Prostate gland (tissue), 2 donors: ENCODE results near the gene MSX1. TPM values are rescaled to one million over a fixed set of nuclear protein-coding genes. Genes with fewer than 3 reads are reported as not detected.

Source experiments
- DNase-seq: peaks from one replicate; pipeline ENCODE4 v3.0.0-alpha.2; 2019; ENCODE audit warnings: low spot score
- H3K27ac ChIP-seq, 2 donors: fragments of 200-600 bp; sonication (generic); 2 replicates each; pipeline ENCODE4 v1.5.1; 2017 to 2019
- H3K27me3 ChIP-seq: fragments of 200-600 bp; sonication (generic); replicated peaks from 2 replicates; pipeline ENCODE4 v1.5.1; 2019; ENCODE audit not compliant: insufficient read depth
- H3K36me3 ChIP-seq, 2 donors: fragments of 200-600 bp; sonication (generic); 1 replicate in 1 of 2; 2 replicates in 1 of 2; pipeline versions ENCODE4 v1.5.1 to v1.8.1; 2017 to 2019
- H3K4me1 ChIP-seq: fragments of 200-600 bp; sonication (generic); replicated peaks from 2 replicates; pipeline ENCODE4 v1.5.1; 2019
- H3K4me3 ChIP-seq, 2 donors: fragments of 200-600 bp; sonication (generic); 2 replicates each; pipeline ENCODE4 v1.5.1; 2017 to 2019
- H3K9me3 ChIP-seq: fragments of 200-600 bp; sonication (generic); 2 replicates; pipeline ENCODE4 v1.5.1; 2017
- CTCF ChIP-seq, 4 experiments: fragments of 200-600 bp in 2 of 4; fragments of 450-650 bp in 2 of 4; sonication (generic) in 2 of 4; IDR thresholded peaks; 1 replicate in 3 of 4; 2 replicates in 1 of 4; pipeline ENCODE4 v1.5.1; 2016 to 2019; ENCODE audit warnings: antibody characterized with exemption in 4 of 4, mild to moderate bottlenecking in 2 of 4, moderate library complexity in 2 of 4
- POLR2A ChIP-seq: fragments of 450-650 bp; IDR thresholded peaks from one replicate; pipeline ENCODE4 v1.6.1; 2016; ENCODE audit warnings: antibody characterized with exemption, mild to moderate bottlenecking
- POLR2AphosphoS5 ChIP-seq: sonication (generic); formaldehyde crosslinking; IDR thresholded peaks from one replicate; pipeline ENCODE4 v1.6.1; 2017; ENCODE audit warnings: antibody characterized with exemption
- WGBS: methylation state at CpG from one replicate; pipeline ENCODE4 v1.1.5; 2018; 5-methylcytosine and 5-hydroxymethylcytosine counted together
- intact Hi-C: fragments of 100-400 bp; cut with DNase I; formaldehyde crosslinking; loops from one replicate; pipeline ENCODE4 v1.14.2; 2022
- total RNA-seq, 2 donors: library from RNA; depleted of rRNA; stranded (reverse); fragments of >200 nt; gene quantifications; one replicate each; pipeline ENCODE4 v1.1.0, GENCODE V29; 2016

The MSX1 gene
- total RNA-seq, 2 donors from 2014 or later, result 2.2 to 4.2 TPM

- Histone ChIP-seq H3K27ac (no peak overlapping the region), H3K27me3 (peaks cover 68% of the 10 kb centered on the region), H3K9me3 (no peaks in the 10 kb centered on the region), H3K4me1 (no peaks in the 10 kb centered on the region), H3K36me3 (no peaks in the 10 kb centered on the region), H3K4me3 (no peak overlapping the region)
- 25% methylated on average over 27 of the region's 41 CpGs for WGBS
- intact Hi-C loops, result no loop called here
- no peak for DNase-seq
- no peak for TF ChIP-seq CTCF (IDR thresholded peaks at IDR 0.05)
- TF ChIP-seq POLR2AphosphoS5, result no peak
- no peak for TF ChIP-seq POLR2A
Observed at GRCh38 chr4:4866866-4867374, 7.5 kb downstream of the MSX1 start.

GRCh38 chr4:4867375-4868039, 8.0 kb downstream of the MSX1 start:
- TF ChIP-seq CTCF (IDR thresholded peaks at IDR 0.05), result no peak
- no peak for TF ChIP-seq POLR2A
- H3K4me1 ChIP-seq, result no peaks in the 10 kb centered on the region
- no peaks in the 10 kb centered on the region for H3K36me3 ChIP-seq
- intact Hi-C loops, result no loop called here
- no peak overlapping the region for H3K27ac ChIP-seq
- peaks cover 73% of the 10 kb centered on the region for H3K27me3 ChIP-seq
- H3K9me3 ChIP-seq, result no peaks in the 10 kb centered on the region
- no peak overlapping the region for H3K4me3 ChIP-seq
- no peak for DNase-seq
- 29% methylated on average over 36 of the region's 36 CpGs for WGBS

GRCh38 chr4:4868040-4868757, 8.7 kb downstream of the MSX1 start:
- Histone ChIP-seq H3K4me3 (no peak overlapping the region), H3K36me3 (no peaks in the 10 kb centered on the region), H3K27ac (no peak overlapping the region), H3K9me3 (no peaks in the 10 kb centered on the region), H3K27me3 (peaks cover 75% of the 10 kb centered on the region), H3K4me1 (no peaks in the 10 kb centered on the region)
- TF ChIP-seq POLR2AphosphoS5 (no peak), CTCF (IDR thresholded peaks at IDR 0.05) (no peak), POLR2A (no peak)
- DNase-seq, result no peak
- intact Hi-C loops, result no loop called here
- WGBS, result 16% methylated on average over 24 of the region's 24 CpGs

- 28% methylated on average over 37 of the region's 37 CpGs for WGBS
- H3K4me1 ChIP-seq, result no peaks in the 10 kb centered on the region
- H3K27me3 ChIP-seq, result peaks cover 72% of the 10 kb centered on the region
Observed at GRCh38 chr4:4868758-4869723, 9.6 kb downstream of the MSX1 start.

More at GRCh38 chr4:4868758-4869723, 9.6 kb downstream of the MSX1 start:
- H3K36me3 ChIP-seq, result no peaks in the 10 kb centered on the region
- intact Hi-C loops, result no loop called here
- H3K9me3 ChIP-seq, result no peaks in the 10 kb centered on the region
- no peak overlapping the region for H3K4me3 ChIP-seq
- TF ChIP-seq POLR2A (no peak), CTCF (IDR thresholded peaks at IDR 0.05) (no peak), POLR2AphosphoS5 (no peak)
- no peak overlapping the region for H3K27ac ChIP-seq
- no peak for DNase-seq
